ENCODE measurements around the gene CEACAM3. TPM values are rescaled to one million over a fixed set of nuclear protein-coding genes. Genes with fewer than 3 reads are reported as not detected.
"Not testable (repeated sequence)": the region's sequence is repeated elsewhere in the genome, so short reads cannot be mapped to it uniquely, and the experiment has no call there.

Gene CEACAM3
- total RNA-seq, 4 donors from 2014 or later, result 0.54 to 1.6 TPM; not detected in 2

DNA sequence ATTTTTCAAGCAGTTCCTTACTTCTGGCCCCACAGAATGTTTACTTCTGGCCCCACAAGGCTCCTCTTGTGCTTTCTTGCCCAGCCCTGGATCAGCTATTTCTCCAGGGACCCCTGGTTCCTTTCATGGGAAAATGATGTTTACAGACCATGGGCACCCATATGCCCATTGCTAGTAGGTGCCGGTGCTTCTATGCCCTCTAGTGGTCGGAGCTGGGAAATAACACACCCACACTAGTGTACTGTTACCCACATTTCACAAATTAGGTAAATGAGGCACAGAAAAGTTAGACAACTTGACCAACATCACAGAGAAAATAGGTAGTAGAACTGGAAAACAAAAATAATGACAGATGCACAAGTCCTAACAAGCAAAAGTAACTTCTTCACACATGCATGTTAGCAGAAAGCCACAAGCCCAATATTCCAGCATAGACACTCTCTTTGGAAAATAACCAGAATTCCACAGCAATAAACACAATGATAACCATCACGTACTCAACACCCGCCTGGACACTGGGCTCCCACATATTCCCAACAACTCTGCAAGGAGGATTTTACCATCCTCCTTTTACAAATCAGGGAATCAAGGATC is 42.4 kb upstream of the CEACAM3 start:
- no peak for ATAC-seq
- 4 to 12% methylated on average over 4 of the region's 4 CpGs for WGBS, 2 donors (ENCODE audit: low coverage in 1 of 2)

DNA sequence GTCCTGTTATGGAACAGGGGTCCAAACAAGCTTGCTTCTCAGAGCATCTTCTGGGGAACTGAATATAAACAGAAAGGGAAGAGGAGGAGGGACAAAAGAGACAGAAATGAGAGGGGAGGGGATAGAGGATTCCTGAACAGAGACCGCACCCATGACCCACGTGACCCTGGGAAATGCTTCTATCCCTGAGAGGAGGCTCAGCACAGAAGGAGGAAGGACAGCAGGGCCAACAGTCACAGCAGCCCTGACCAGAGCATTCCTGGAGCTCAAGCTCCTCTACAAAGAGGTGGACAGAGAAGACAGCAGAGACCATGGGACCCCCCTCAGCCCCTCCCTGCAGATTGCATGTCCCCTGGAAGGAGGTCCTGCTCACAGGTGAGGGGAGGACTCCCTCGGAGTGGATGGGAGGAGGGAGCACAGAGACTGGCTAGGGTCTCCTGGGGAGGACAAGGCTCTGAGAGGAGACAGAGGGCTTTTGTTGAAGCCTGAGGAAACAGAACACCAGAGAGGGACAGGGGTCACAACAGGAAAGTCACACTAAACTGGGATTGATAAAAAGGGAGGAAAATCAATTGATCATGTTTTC is 41.0 kb upstream of the CEACAM3 start, which contains the start of gene CEACAM6:
Gene CEACAM6 (plus strand): TSS at position 203 of the 586 bp plus-strand sequence. CDS start 109 bp downstream, at position 312.
- H3K4me3 ChIP-seq, result no peak within 1 kb of the TSS
- H3K36me3 ChIP-seq, result no peaks in the 10 kb centered on the region
- no peaks in the 10 kb centered on the region for H3K9me3 ChIP-seq
- no peaks in the 10 kb centered on the region for H3K4me1 ChIP-seq
- TF ChIP-seq EP300 (IDR thresholded peaks at IDR 0.05) (no peak), POLR2AphosphoS5 (IDR thresholded peaks at IDR 0.05) (no peak), POLR2A (IDR thresholded peaks at IDR 0.05) (no peak)
- TF ChIP-seq, protein P1, sequence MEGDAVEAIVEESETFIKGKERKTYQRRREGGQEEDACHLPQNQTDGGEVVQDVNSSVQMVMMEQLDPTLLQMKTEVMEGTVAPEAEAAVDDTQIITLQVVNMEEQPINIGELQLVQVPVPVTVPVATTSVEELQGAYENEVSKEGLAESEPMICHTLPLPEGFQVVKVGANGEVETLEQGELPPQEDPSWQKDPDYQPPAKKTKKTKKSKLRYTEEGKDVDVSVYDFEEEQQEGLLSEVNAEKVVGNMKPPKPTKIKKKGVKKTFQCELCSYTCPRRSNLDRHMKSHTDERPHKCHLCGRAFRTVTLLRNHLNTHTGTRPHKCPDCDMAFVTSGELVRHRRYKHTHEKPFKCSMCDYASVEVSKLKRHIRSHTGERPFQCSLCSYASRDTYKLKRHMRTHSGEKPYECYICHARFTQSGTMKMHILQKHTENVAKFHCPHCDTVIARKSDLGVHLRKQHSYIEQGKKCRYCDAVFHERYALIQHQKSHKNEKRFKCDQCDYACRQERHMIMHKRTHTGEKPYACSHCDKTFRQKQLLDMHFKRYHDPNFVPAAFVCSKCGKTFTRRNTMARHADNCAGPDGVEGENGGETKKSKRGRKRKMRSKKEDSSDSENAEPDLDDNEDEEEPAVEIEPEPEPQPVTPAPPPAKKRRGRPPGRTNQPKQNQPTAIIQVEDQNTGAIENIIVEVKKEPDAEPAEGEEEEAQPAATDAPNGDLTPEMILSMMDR (IDR thresholded peaks at IDR 0.05), result no peak
- WGBS, 2 donors (ENCODE audit: low coverage in 1 of 2), result 31% methylated on average over 3 of the region's 3 CpGs; no CpG with 5 or more reads in 1 of the 2 donors
- peaks cover 40% of the 10 kb centered on the region for H3K27me3 ChIP-seq
- ATAC-seq, result no peak
- H3K27ac ChIP-seq, result no peak within 1 kb of the TSS

More for the DNA sequence above, 42.4 kb upstream of the CEACAM3 start:
- Histone ChIP-seq H3K4me3 (no peak overlapping the region), H3K36me3 (no peaks in the 10 kb centered on the region), H3K27ac (no peak overlapping the region), H3K27me3 (peaks cover 35% of the 10 kb centered on the region), H3K4me1 (no peaks in the 10 kb centered on the region), H3K9me3 (no peaks in the 10 kb centered on the region)
- TF ChIP-seq, protein P1 (IDR thresholded peaks at IDR 0.05), result peak; percentile 31 to 66 (median 40)
- no peak for TF ChIP-seq POLR2AphosphoS5 (IDR thresholded peaks at IDR 0.05)

DNA sequence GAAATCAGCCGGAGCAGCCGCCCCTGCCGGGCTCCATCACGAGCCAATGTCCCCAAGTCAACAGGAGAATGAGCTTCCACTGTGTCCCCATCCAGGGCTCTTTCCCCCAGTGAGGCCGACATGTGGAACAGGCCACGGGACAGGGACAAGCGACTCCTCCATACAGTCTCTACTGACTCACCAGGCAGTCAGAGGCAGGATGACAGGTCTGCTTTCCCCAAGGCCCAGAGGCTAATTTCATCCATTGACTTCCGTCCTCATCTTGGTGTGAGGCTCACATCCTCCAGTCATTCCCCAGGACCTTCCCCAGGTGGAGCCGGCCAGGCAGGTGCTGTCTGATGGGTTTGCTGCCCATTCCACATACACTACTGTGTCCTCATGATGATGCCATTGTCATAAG is 37.5 kb upstream of the CEACAM3 start:
- ATAC-seq, result no peak
- Histone ChIP-seq H3K4me3 (no peak overlapping the region), H3K27ac (no peak overlapping the region), H3K4me1 (no peaks in the 10 kb centered on the region), H3K36me3 (no peaks in the 10 kb centered on the region), H3K27me3 (peaks cover 36% of the 10 kb centered on the region), H3K9me3 (no peaks in the 10 kb centered on the region)
- no peak for TF ChIP-seq POLR2AphosphoS5 (IDR thresholded peaks at IDR 0.05)
- no peak for TF ChIP-seq EP300 (IDR thresholded peaks at IDR 0.05)
- TF ChIP-seq, protein P1 (IDR thresholded peaks at IDR 0.05), result no peak
- no peak for TF ChIP-seq POLR2A (IDR thresholded peaks at IDR 0.05)
- 63 to 75% methylated on average over 4 of the region's 9 CpGs for WGBS, 2 donors (ENCODE audit: low coverage in 1 of 2)

DNA sequence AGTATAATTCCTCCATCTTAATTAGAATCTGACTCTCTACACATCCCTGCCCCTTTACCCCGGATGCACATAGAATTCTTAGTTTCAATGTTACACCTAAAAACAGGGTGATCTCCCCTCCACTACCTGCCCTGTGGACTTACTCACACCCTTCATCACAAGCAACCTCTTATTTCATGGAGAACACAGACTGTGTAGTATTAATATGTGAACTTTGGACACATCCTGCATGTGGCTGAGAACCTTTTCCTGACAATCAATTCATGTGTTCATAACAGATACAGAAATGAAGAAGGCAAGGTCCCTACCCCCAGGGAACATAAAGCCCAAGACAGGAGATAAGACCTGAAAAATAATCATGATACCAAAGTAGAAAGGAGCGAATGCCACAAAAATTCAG is 29.3 kb upstream of the CEACAM3 start:
- Histone ChIP-seq H3K9me3 (no peaks in the 10 kb centered on the region), H3K27me3 (peaks cover 34% of the 10 kb centered on the region), H3K36me3 (no peaks in the 10 kb centered on the region), H3K4me3 (no peak overlapping the region), H3K27ac (no peak overlapping the region), H3K4me1 (no peaks in the 10 kb centered on the region)
- WGBS, 2 donors (ENCODE audit: low coverage in 1 of 2), result 63% methylated on average over 2 of the region's 2 CpGs; no CpG with 5 or more reads in 1 of the 2 donors
- no peak for ATAC-seq
- no peak for TF ChIP-seq EP300 (IDR thresholded peaks at IDR 0.05)
- no peak for TF ChIP-seq POLR2A (IDR thresholded peaks at IDR 0.05)
- TF ChIP-seq, protein P1 (IDR thresholded peaks at IDR 0.05), result no peak
- TF ChIP-seq POLR2AphosphoS5 (IDR thresholded peaks at IDR 0.05), result no peak

DNA sequence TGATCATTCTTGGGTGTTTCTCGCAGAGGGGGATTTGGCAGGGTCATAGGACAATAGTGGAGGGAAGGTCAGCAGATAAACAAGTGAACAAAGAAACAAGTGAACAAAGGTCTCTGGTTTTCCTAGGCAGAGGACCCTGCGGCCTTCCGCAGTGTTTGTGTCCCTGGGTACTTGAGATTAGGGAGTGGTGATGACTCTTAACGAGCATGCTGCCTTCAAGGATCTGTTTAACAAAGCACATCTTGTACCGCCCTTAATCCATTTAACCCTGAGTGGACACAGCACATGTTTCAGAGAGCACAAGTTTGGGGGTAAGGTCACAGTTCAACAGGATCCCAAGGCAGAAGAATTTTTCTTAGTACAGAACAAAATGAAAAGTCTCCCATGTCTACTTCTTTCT is 28.3 kb upstream of the CEACAM3 start:
- H3K27me3 ChIP-seq, result peaks cover 34% of the 10 kb centered on the region
- not testable (repeated sequence) for H3K4me3 ChIP-seq, H3K36me3 ChIP-seq, ATAC-seq, H3K9me3 ChIP-seq, H3K4me1 ChIP-seq, H3K27ac ChIP-seq
- 71% methylated on average over 1 of the region's 5 CpGs; no CpG with 5 or more reads in 1 of the 2 donors for WGBS, 2 donors (ENCODE audit: low coverage in 1 of 2)
